Astrocyte (in vitro differentiated cells and primary cell): Measurements from ENCODE around the gene RFTN1.

ENCODE experiments used
- CTCF ChIP-seq: IDR thresholded peaks from 2 replicates; pipeline ENCODE4 v1.5.1; 2011; ENCODE audit warnings: low read depth, mild to moderate bottlenecking, inconsistent platforms, low read length, moderate library complexity; ENCODE audit not compliant: insufficient read depth
- EZH2 ChIP-seq: IDR thresholded peaks from 2 replicates; pipeline ENCODE4 v1.6.1; 2012; ENCODE audit warnings: mild to moderate bottlenecking, low read length, inconsistent platforms; ENCODE audit not compliant: insufficient read depth

- TF ChIP-seq CTCF: no peak
- no peak for TF ChIP-seq EZH2
Observed at GRCh38 chr3:16410659-16411058, 102.8 kb downstream of the RFTN1 start.
